ENCODE data around the gene MIOX. TPM values are rescaled to one million over a fixed set of nuclear protein-coding genes. Genes with fewer than 3 reads are reported as not detected.

MIOX gene
- total and polyA plus RNA-seq, 2 of the 13 experiments (the other 11 are each of a cell fraction or from before 2014, with no cell fraction given) = 1.5 to 2.9 TPM

- TF ChIP-seq, protein P1, sequence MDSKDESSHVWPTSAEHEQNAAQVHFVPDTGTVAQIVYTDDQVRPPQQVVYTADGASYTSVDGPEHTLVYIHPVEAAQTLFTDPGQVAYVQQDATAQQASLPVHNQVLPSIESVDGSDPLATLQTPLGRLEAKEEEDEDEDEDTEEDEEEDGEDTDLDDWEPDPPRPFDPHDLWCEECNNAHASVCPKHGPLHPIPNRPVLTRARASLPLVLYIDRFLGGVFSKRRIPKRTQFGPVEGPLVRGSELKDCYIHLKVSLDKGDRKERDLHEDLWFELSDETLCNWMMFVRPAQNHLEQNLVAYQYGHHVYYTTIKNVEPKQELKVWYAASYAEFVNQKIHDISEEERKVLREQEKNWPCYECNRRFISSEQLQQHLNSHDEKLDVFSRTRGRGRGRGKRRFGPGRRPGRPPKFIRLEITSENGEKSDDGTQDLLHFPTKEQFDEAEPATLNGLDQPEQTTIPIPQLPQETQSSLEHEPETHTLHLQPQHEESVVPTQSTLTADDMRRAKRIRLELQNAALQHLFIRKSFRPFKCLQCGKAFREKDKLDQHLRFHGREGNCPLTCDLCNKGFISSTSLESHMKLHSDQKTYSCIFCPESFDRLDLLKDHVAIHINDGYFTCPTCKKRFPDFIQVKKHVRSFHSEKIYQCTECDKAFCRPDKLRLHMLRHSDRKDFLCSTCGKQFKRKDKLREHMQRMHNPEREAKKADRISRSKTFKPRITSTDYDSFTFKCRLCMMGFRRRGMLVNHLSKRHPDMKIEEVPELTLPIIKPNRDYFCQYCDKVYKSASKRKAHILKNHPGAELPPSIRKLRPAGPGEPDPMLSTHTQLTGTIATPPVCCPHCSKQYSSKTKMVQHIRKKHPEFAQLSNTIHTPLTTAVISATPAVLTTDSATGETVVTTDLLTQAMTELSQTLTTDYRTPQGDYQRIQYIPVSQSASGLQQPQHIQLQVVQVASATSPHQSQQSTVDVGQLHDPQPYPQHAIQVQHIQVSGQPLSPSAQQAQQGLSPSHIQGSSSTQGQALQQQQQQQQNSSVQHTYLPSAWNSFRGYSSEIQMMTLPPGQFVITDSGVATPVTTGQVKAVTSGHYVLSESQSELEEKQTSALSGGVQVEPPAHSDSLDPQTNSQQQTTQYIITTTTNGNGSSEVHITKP (CRISPR knock-in tag; IDR thresholded peaks at IDR 0.05; ENCODE audit: low read depth) = no peak
- TF ChIP-seq SAP130 (CRISPR knock-in tag; IDR thresholded peaks at IDR 0.05; ENCODE audit: low read depth) (peak; percentile 69), PCBP2 (optimal IDR thresholded peaks at IDR 0.05; ENCODE audit: low read depth, low read length, poor library complexity, severe bottlenecking) (no peak), HNRNPL (IDR thresholded peaks at IDR 0.05; ENCODE audit: low read depth, low read length) (no peak), CBX5 (CRISPR knock-in tag; IDR thresholded peaks at IDR 0.05; ENCODE audit: borderline replicate concordance) (no peak), IRF2 (CRISPR knock-in tag; IDR thresholded peaks at IDR 0.05) (peak; percentile 20; the same call in 1 of the 2 replicates), ZFX (CRISPR knock-in tag; IDR thresholded peaks at IDR 0.05; ENCODE audit: low read depth) (peak; percentile 60), NPAS2 (CRISPR knock-in tag; IDR thresholded peaks at IDR 0.05; ENCODE audit: borderline replicate concordance) (no peak), FLYWCH1 (CRISPR knock-in tag; IDR thresholded peaks at IDR 0.05) (no peak), SNAI1 (CRISPR knock-in tag; IDR thresholded peaks at IDR 0.05; ENCODE audit: borderline replicate concordance) (0 out of 2 replicates have a peak, but pooled peaks have one; percentile 33), ZNF296 (CRISPR knock-in tag; conservative IDR thresholded peaks at IDR 0.05) (no peak)
- TF ChIP-seq, protein P2, sequence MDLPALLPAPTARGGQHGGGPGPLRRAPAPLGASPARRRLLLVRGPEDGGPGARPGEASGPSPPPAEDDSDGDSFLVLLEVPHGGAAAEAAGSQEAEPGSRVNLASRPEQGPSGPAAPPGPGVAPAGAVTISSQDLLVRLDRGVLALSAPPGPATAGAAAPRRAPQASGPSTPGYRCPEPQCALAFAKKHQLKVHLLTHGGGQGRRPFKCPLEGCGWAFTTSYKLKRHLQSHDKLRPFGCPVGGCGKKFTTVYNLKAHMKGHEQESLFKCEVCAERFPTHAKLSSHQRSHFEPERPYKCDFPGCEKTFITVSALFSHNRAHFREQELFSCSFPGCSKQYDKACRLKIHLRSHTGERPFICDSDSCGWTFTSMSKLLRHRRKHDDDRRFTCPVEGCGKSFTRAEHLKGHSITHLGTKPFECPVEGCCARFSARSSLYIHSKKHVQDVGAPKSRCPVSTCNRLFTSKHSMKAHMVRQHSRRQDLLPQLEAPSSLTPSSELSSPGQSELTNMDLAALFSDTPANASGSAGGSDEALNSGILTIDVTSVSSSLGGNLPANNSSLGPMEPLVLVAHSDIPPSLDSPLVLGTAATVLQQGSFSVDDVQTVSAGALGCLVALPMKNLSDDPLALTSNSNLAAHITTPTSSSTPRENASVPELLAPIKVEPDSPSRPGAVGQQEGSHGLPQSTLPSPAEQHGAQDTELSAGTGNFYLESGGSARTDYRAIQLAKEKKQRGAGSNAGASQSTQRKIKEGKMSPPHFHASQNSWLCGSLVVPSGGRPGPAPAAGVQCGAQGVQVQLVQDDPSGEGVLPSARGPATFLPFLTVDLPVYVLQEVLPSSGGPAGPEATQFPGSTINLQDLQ (CRISPR knock-in tag; IDR thresholded peaks at IDR 0.05) = no peak
- TF ChIP-seq, protein P3, sequence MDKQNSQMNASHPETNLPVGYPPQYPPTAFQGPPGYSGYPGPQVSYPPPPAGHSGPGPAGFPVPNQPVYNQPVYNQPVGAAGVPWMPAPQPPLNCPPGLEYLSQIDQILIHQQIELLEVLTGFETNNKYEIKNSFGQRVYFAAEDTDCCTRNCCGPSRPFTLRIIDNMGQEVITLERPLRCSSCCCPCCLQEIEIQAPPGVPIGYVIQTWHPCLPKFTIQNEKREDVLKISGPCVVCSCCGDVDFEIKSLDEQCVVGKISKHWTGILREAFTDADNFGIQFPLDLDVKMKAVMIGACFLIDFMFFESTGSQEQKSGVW (CRISPR knock-in tag; IDR thresholded peaks at IDR 0.05; ENCODE audit: borderline replicate concordance) = no peak
- TF ChIP-seq, protein P4, sequence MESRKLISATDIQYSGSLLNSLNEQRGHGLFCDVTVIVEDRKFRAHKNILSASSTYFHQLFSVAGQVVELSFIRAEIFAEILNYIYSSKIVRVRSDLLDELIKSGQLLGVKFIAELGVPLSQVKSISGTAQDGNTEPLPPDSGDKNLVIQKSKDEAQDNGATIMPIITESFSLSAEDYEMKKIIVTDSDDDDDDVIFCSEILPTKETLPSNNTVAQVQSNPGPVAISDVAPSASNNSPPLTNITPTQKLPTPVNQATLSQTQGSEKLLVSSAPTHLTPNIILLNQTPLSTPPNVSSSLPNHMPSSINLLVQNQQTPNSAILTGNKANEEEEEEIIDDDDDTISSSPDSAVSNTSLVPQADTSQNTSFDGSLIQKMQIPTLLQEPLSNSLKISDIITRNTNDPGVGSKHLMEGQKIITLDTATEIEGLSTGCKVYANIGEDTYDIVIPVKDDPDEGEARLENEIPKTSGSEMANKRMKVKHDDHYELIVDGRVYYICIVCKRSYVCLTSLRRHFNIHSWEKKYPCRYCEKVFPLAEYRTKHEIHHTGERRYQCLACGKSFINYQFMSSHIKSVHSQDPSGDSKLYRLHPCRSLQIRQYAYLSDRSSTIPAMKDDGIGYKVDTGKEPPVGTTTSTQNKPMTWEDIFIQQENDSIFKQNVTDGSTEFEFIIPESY (CRISPR knock-in tag; IDR thresholded peaks at IDR 0.05) = no peak
- TF ChIP-seq, protein P5, sequence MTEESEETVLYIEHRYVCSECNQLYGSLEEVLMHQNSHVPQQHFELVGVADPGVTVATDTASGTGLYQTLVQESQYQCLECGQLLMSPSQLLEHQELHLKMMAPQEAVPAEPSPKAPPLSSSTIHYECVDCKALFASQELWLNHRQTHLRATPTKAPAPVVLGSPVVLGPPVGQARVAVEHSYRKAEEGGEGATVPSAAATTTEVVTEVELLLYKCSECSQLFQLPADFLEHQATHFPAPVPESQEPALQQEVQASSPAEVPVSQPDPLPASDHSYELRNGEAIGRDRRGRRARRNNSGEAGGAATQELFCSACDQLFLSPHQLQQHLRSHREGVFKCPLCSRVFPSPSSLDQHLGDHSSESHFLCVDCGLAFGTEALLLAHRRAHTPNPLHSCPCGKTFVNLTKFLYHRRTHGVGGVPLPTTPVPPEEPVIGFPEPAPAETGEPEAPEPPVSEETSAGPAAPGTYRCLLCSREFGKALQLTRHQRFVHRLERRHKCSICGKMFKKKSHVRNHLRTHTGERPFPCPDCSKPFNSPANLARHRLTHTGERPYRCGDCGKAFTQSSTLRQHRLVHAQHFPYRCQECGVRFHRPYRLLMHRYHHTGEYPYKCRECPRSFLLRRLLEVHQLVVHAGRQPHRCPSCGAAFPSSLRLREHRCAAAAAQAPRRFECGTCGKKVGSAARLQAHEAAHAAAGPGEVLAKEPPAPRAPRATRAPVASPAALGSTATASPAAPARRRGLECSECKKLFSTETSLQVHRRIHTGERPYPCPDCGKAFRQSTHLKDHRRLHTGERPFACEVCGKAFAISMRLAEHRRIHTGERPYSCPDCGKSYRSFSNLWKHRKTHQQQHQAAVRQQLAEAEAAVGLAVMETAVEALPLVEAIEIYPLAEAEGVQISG (CRISPR knock-in tag; IDR thresholded peaks at IDR 0.05) = 0 out of 2 replicates have a peak, but pooled peaks have one; percentile 12
Observed at GRCh38 chr22:50474710-50475651, 11.7 kb upstream of the MIOX start, which contains the start of gene SBF1 (continued).
